OCI-LY3 (cell line): ENCODE data around the gene HK2.

Experiments used
- CTCF ChIP-seq: fragments of 200-600, 300-600 bp; sonication (generic); IDR thresholded peaks from 2 replicates; pipeline ENCODE4 v1.5.1; 2014; ENCODE audit warnings: antibody characterized with exemption, low read length, low read depth
- EZH2phosphoT487 ChIP-seq: fragments of 200-600 bp; shearing (Covaris generic); IDR thresholded peaks from 2 replicates; pipeline ENCODE4 v1.6.1; 2018; ENCODE audit warnings: antibody characterized with exemption, mixed run types, low read depth

DNA sequence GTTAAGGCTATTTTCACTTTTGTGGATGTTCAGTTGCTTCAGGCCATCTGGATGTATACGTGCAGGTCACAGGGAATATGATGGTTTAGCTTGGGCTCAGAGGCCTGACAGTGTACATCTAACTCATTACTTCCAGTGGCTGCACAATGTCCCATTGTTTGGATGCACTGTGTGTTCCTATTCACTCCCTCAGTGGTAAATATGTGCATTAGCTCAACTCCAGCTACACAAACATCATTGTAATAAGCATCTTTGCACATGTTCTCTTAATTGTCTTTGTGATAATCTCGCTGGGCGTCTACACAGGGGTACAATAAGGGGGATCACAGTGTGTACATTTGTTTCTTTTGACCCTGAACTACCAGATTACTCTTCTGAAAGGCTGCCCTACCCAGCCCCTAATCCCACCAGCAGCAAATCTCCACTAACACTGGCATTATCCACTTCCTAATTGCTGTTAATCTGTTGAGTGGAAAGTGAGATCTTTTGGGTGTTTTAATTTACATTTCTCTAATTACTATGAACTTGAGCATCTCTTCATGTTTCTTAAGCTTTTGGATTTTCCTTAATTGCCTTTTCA is 68.4 kb downstream of the HK2 start:
- TF ChIP-seq CTCF (no peak), EZH2phosphoT487 (no peak)
